ENCODE measurements around the gene ALG11. TPM values are rescaled to one million over a fixed set of nuclear protein-coding genes. Genes with fewer than 3 reads are reported as not detected.

Gene ALG11, protein sequence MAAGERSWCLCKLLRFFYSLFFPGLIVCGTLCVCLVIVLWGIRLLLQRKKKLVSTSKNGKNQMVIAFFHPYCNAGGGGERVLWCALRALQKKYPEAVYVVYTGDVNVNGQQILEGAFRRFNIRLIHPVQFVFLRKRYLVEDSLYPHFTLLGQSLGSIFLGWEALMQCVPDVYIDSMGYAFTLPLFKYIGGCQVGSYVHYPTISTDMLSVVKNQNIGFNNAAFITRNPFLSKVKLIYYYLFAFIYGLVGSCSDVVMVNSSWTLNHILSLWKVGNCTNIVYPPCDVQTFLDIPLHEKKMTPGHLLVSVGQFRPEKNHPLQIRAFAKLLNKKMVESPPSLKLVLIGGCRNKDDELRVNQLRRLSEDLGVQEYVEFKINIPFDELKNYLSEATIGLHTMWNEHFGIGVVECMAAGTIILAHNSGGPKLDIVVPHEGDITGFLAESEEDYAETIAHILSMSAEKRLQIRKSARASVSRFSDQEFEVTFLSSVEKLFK
- 10 to 100 TPM; 20.6 to 27.5 (median 26.5) TPM for total RNA-seq

DNA sequence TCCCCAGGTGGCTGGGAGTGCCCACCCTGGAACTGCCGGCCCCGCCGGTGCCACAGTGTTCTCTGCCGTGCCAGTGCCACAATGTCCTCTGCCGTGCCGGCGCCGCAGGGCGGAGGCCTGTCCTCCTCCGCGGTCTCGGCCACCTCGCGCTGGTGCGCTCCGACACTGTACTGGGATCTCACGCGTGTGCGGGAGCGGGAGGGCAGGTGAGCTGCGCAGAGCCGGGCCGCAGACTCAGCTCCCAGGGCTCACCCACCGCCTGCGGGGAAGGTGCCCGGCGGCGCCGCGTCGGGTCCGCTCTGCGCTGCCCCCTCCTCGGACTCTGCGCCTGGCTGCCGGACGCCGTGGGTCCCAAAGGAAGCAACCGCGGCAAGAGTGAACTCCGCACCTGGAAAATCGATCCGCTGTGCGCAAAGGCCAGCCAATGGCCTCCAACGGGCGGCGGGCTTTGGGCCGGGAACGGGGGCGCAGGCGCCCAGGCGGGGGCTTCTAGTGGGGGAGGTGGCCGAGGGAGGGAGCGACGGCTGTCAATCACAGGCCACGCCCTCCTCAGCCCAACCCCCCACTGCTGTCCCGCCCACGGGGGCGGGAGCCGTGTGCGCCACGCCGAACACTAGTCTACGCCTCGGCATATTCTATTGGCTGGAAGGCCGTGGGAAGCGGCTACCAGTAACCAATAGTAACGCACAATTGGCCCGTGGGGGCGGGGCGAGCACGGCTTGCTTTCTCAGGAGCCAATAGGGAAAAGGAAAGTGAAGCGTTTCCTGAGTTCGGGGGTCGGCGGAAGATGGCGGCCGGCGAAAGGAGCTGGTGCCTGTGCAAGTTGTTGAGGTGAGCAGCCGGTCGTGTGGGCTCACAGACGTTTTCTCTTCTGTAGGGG is at the start of gene ALG11:
ALG11 (plus strand) TSS at position 767 of the 880 bp plus-strand sequence; CDS start at position 788, 21 bp downstream.
- peaks cover 24% of the 10 kb centered on the region for H3K27me3 Mint-ChIP-seq (ENCODE audit: low read depth)
- ATAC-seq (peak; percentile 97 to 98), DNase-seq (peak; percentile 100)
- peaks cover 26% of the 10 kb centered on the region for H3K4me1 Mint-ChIP-seq (ENCODE audit: low read depth)
- peak within 1 kb of the TSS; percentile 99 for H3K4me3 Mint-ChIP-seq
- H3K9me3 Mint-ChIP-seq, result no peaks in the 10 kb centered on the region
- H3K36me3 Mint-ChIP-seq (ENCODE audit: insufficient read depth), result peaks cover 12% of the 10 kb centered on the region

GRCh38 chr13:51966186-51966585 is 46.0 kb upstream of the ALG11 start:
- Mint-ChIP-seq H3K4me3 (no peak overlapping the region), H3K9me3 (no peaks in the 10 kb centered on the region), H3K27me3 (ENCODE audit: low read depth) (no peaks in the 10 kb centered on the region), H3K36me3 (ENCODE audit: insufficient read depth) (no peaks in the 10 kb centered on the region), H3K4me1 (ENCODE audit: low read depth) (peaks cover 38% of the 10 kb centered on the region)
- DNase-seq, result no peak
- no peak for ATAC-seq

GRCh38 chr13:51967482-51968446 is 44.4 kb upstream of the ALG11 start:
- ATAC-seq (no peak), DNase-seq (no peak)
- Mint-ChIP-seq H3K36me3 (ENCODE audit: insufficient read depth) (no peaks in the 10 kb centered on the region), H3K27me3 (ENCODE audit: low read depth) (no peaks in the 10 kb centered on the region), H3K4me1 (ENCODE audit: low read depth) (peaks cover 41% of the 10 kb centered on the region), H3K9me3 (no peaks in the 10 kb centered on the region), H3K4me3 (no peak overlapping the region)

GRCh38 chr13:51970349-51970748 is 41.8 kb upstream of the ALG11 start:
- no peaks in the 10 kb centered on the region for H3K9me3 Mint-ChIP-seq
- DNase-seq, result no peak
- no peaks in the 10 kb centered on the region for H3K27me3 Mint-ChIP-seq (ENCODE audit: low read depth)
- ATAC-seq, result no peak
- no peaks in the 10 kb centered on the region for H3K36me3 Mint-ChIP-seq (ENCODE audit: insufficient read depth)
- no peak overlapping the region for H3K4me3 Mint-ChIP-seq
- H3K4me1 Mint-ChIP-seq (ENCODE audit: low read depth), result peaks cover 41% of the 10 kb centered on the region

GRCh38 chr13:51971520-51972426 is 40.4 kb upstream of the ALG11 start:
- Mint-ChIP-seq H3K4me1 (ENCODE audit: low read depth) (peaks cover 34% of the 10 kb centered on the region), H3K27me3 (ENCODE audit: low read depth) (no peaks in the 10 kb centered on the region), H3K36me3 (ENCODE audit: insufficient read depth) (no peaks in the 10 kb centered on the region), H3K9me3 (no peaks in the 10 kb centered on the region), H3K4me3 (no peak overlapping the region)
- DNase-seq (no peak), ATAC-seq (no peak)

- H3K9me3 Mint-ChIP-seq, result no peaks in the 10 kb centered on the region
- peaks cover 18% of the 10 kb centered on the region for H3K4me1 Mint-ChIP-seq (ENCODE audit: low read depth)
- no peak for ATAC-seq
- H3K4me3 Mint-ChIP-seq, result no peak overlapping the region
- no peaks in the 10 kb centered on the region for H3K36me3 Mint-ChIP-seq (ENCODE audit: insufficient read depth)
- no peak for DNase-seq
- H3K27me3 Mint-ChIP-seq (ENCODE audit: low read depth), result no peaks in the 10 kb centered on the region
These were observed 37.7 kb upstream of the ALG11 start for GRCh38 chr13:51974482-51974881.

DNA sequence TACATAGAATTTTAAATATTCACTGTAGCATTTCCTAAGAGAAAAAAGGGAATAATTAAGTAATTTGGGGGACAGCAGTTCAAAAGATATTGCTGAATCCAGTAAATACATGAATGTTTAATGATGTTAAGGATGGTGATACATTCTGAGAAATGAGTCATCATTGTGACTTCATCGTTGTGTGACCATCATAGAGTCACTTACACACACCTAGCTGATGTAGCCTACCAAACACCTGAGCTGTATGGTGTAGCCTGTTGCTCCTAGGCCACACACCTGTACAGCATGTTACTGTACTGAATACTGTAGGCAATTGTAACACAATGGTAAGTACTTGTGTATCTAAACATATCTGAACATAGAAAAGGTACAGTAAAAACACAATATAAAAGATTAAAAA is 35.8 kb upstream of the ALG11 start:
- no peak overlapping the region for H3K4me3 Mint-ChIP-seq
- H3K9me3 Mint-ChIP-seq, result no peaks in the 10 kb centered on the region
- DNase-seq, result no peak
- no peaks in the 10 kb centered on the region for H3K27me3 Mint-ChIP-seq (ENCODE audit: low read depth)
- no peak for ATAC-seq
- H3K4me1 Mint-ChIP-seq (ENCODE audit: low read depth), result peaks cover 3% of the 10 kb centered on the region
- no peaks in the 10 kb centered on the region for H3K36me3 Mint-ChIP-seq (ENCODE audit: insufficient read depth)

DNA sequence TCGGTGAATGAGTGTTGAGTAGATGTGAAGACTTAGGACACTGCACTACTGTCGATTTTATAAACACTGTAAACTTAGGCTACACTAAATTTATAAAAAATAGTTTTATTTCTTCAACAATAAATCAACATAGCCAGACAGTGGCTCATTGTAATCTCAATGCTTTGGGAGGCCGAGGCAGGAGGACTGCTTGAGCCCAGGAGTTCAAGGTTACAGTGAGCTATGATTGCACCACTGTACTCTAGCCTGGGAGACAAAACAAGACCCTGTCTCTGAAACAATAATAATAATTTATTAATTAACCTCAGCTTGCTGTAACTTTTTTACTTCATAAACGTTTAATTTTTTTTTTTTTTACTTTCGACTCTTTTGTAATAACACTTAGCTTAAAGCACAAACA is 35.3 kb upstream of the ALG11 start:
- ATAC-seq (no peak), DNase-seq (no peak)
- Mint-ChIP-seq H3K36me3 (ENCODE audit: insufficient read depth) (no peaks in the 10 kb centered on the region), H3K4me1 (ENCODE audit: low read depth) (peaks cover 3% of the 10 kb centered on the region), H3K27me3 (ENCODE audit: low read depth) (no peaks in the 10 kb centered on the region), H3K9me3 (no peaks in the 10 kb centered on the region), H3K4me3 (no peak overlapping the region)

DNA sequence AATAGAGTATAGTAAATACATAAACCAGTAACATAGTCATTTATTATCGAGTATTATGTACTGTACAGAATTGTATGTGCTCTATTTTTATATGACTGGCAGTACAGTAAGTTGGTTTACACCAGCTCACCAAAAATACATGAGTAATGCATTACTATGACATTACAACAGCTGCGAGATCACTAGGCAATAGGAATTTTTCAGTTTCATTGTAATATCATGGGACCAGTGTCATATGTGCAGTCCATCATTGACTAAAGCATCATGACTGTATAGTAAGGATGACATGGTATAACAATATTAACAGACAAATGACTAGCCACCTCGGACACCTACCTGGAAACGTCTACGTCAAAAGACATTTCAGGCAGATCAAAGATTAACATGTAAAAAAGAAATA is 34.6 kb upstream of the ALG11 start:
- Mint-ChIP-seq H3K4me1 (ENCODE audit: low read depth) (no peaks in the 10 kb centered on the region), H3K4me3 (no peak overlapping the region), H3K36me3 (ENCODE audit: insufficient read depth) (no peaks in the 10 kb centered on the region), H3K27me3 (ENCODE audit: low read depth) (no peaks in the 10 kb centered on the region), H3K9me3 (no peaks in the 10 kb centered on the region)
- ATAC-seq, result no peak
- DNase-seq, result no peak

DNA sequence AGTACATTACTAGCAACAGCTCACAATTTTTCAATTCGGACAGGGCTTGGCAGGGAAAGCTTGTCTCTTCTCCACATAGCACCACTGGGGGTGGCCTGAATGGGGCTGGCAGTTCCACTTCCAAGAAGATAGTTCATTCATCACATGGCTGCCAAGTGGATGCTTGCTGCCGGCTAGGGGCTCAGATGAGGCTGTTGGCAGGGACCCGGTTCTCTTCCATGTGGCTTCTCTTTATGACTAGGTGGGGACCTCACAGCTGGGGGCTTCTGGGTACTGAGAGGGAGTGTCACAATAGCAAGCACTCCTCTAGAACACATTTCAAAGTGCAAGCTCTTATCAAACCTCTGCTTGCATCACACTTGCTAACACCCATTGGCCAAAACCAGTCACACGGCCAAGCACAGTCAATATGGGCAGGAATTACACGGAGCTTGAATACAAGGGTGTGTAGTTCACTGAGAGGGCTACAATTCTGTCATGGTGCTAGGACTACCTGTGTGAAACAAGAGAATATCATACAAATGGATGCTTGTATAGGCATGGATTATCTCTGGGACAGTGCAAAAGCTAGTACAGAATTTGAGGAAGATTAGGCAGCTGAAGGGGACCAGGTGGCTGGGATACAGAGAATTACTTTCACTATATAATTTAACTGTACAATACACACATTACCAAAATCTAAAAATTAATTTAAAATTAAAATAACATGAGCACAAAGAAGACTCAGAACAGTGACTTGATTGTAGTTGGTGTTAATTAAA is 33.2 kb upstream of the ALG11 start:
- Mint-ChIP-seq H3K27me3 (ENCODE audit: low read depth) (no peaks in the 10 kb centered on the region), H3K4me1 (ENCODE audit: low read depth) (no peaks in the 10 kb centered on the region), H3K4me3 (no peak overlapping the region), H3K9me3 (peaks cover under 1% of the 10 kb centered on the region), H3K36me3 (ENCODE audit: insufficient read depth) (no peaks in the 10 kb centered on the region)
- DNase-seq, result no peak
- no peak for ATAC-seq

- Mint-ChIP-seq H3K4me3 (no peak overlapping the region), H3K36me3 (ENCODE audit: insufficient read depth) (peaks cover 3% of the 10 kb centered on the region), H3K9me3 (peaks cover 8% of the 10 kb centered on the region), H3K27me3 (ENCODE audit: low read depth) (no peaks in the 10 kb centered on the region), H3K4me1 (ENCODE audit: low read depth) (no peaks in the 10 kb centered on the region)
- DNase-seq, result no peak
- no peak for ATAC-seq
These were observed 31.3 kb upstream of the ALG11 start for GRCh38 chr13:51980908-51981307.

GRCh38 chr13:51981355-51981754 is 30.8 kb upstream of the ALG11 start:
- ATAC-seq (no peak), DNase-seq (no peak)
- Mint-ChIP-seq H3K4me1 (ENCODE audit: low read depth) (no peaks in the 10 kb centered on the region), H3K36me3 (ENCODE audit: insufficient read depth) (peaks cover 3% of the 10 kb centered on the region), H3K9me3 (peaks cover 8% of the 10 kb centered on the region), H3K27me3 (ENCODE audit: low read depth) (no peaks in the 10 kb centered on the region), H3K4me3 (no peak overlapping the region)

All from activated T-cell treated with anti-CD3 and anti-CD28 coated beads, Interleukin-2, amount 50 U/mL, for 4 hours (primary cell).